ENCODE results near the gene PRM2. TPM values are rescaled to one million over a fixed set of nuclear protein-coding genes. Genes with fewer than 3 reads are reported as not detected.

The PRM2 gene
- total and polyA plus RNA-seq, 8 donors = not detected

GRCh38 chr16:11233727-11234376 lies 42.4 kb downstream of the PRM2 start:
- Histone ChIP-seq H3K27ac (peak overlapping the region in 1 of 2 donors; percentile 77), H3K27me3 (no peaks in the 10 kb centered on the region), H3K9me3 (no peaks in the 10 kb centered on the region), H3K4me1 (peaks cover 0 to 62% of the 10 kb centered on the region in 2 donors), H3K36me3 (no peaks in the 10 kb centered on the region), H3K4me3 (no peak overlapping the region)
- no peak for TF ChIP-seq CTCF (IDR thresholded peaks at IDR 0.05)
- ATAC-seq (no peak), DNase-seq (no peak)
- intact Hi-C loops (cut with DNase I) = no loop called here

- Histone ChIP-seq H3K4me3 (peak overlapping the region in 1 of 2 donors; percentile 3), H3K27me3 (no peaks in the 10 kb centered on the region), H3K4me1 (peaks cover 0 to 62% of the 10 kb centered on the region in 2 donors), H3K9me3 (no peaks in the 10 kb centered on the region), H3K27ac (peak overlapping the region; percentile 4 to 77), H3K36me3 (no peaks in the 10 kb centered on the region)
- ATAC-seq = peak; percentile 60
- intact Hi-C loops (cut with DNase I) = no loop called here
- TF ChIP-seq CTCF (IDR thresholded peaks at IDR 0.05) = no peak
- DNase-seq = peak in 3 of 4 donors; percentile 43 to 91 (median 85)
These were observed 43.2 kb downstream of the PRM2 start for GRCh38 chr16:11232852-11233726.

- DNase-seq = no peak
- H3K27me3 ChIP-seq = no peaks in the 10 kb centered on the region
- H3K4me1 ChIP-seq = peaks cover 0 to 59% of the 10 kb centered on the region in 2 donors
- no peak for TF ChIP-seq CTCF (IDR thresholded peaks at IDR 0.05)
- no peaks in the 10 kb centered on the region for H3K9me3 ChIP-seq
- H3K27ac ChIP-seq = peak overlapping the region; percentile 4 to 77
- intact Hi-C loops (cut with DNase I) = no loop called here
- no peak for ATAC-seq
- no peaks in the 10 kb centered on the region for H3K36me3 ChIP-seq
- no peak overlapping the region for H3K4me3 ChIP-seq
These were observed 43.9 kb downstream of the PRM2 start for GRCh38 chr16:11232302-11232851.

- Histone ChIP-seq H3K9me3 (no peaks in the 10 kb centered on the region), H3K36me3 (no peaks in the 10 kb centered on the region), H3K4me1 (peaks cover 0 to 50% of the 10 kb centered on the region in 2 donors), H3K4me3 (no peak overlapping the region), H3K27me3 (no peaks in the 10 kb centered on the region), H3K27ac (peak overlapping the region in 1 of 2 donors; percentile 6)
- DNase-seq (no peak), ATAC-seq (no peak)
- intact Hi-C loops (cut with DNase I) = no loop called here
- TF ChIP-seq CTCF (IDR thresholded peaks at IDR 0.05) = no peak
These were observed 44.8 kb downstream of the PRM2 start for GRCh38 chr16:11231367-11231970.

Data from left lung (tissue), 10 donors.